Upper lobe of left lung (tissue), 6 donors: ENCODE results near the gene ANKRD40. TPM values are rescaled to one million over a fixed set of nuclear protein-coding genes. Genes with fewer than 3 reads are reported as not detected.
A peak's percentile ranks its signal among the peaks of the same experiment; 100 is the strongest.
"Not testable (repeated sequence)": the region's sequence is repeated elsewhere in the genome, so short reads cannot be mapped to it uniquely, and the experiment has no call there.

Source experiments
- ATAC-seq, 2 donors: fragments of 200-7000 bp; cut with Tn5 transposase; one replicate each; pipeline ENCODE4 v1.9.1; 2022; ENCODE audit warnings: mild to moderate bottlenecking in 2 of 2, moderate library complexity in 2 of 2; ENCODE audit not compliant: low FRiP score in 2 of 2
- DNase-seq, 2 donors: peaks; one replicate each; pipeline ENCODE4 v3.0.0-alpha.2; 2019 to 2020
- H3K27ac ChIP-seq, 4 donors: fragments of 200-600 bp; sonication (generic); one replicate each; pipeline ENCODE4 v1.5.1; 2016 to 2019
- H3K27me3 ChIP-seq, 4 donors: fragments of 200-600 bp; sonication (generic); one replicate each; pipeline ENCODE4 v1.5.1; 2017 to 2019
- H3K36me3 ChIP-seq, 4 donors: fragments of 200-600 bp; sonication (generic); one replicate each; pipeline ENCODE4 v1.5.1; 2016 to 2019
- H3K4me1 ChIP-seq, 4 donors: fragments of 200-600 bp; sonication (generic); one replicate each; pipeline ENCODE4 v1.5.1; 2018 to 2019
- H3K4me3 ChIP-seq, 4 donors: fragments of 200-600 bp; sonication (generic); one replicate each; pipeline ENCODE4 v1.5.1; 2017 to 2019; ENCODE audit warnings: mild to moderate bottlenecking in 2 of 4, moderate library complexity in 1 of 4
- H3K9me3 ChIP-seq, 4 donors: fragments of 200-600 bp; sonication (generic); one replicate each; pipeline ENCODE4 v1.5.1; 2018 to 2019
- CTCF ChIP-seq, 6 experiments: fragments of 450-650 bp in 4 of 6; fragments of 200-600 bp in 2 of 6; sonication (generic) in 2 of 6; IDR thresholded peaks; one replicate each; pipeline ENCODE4 v1.5.1; 2016 to 2019; ENCODE audit warnings: antibody characterized with exemption in 6 of 6
- EP300 ChIP-seq, 4 donors: sonication (generic); formaldehyde crosslinking; IDR thresholded peaks; one replicate each; pipeline ENCODE4 v1.5.1; 2017; ENCODE audit warnings: antibody characterized with exemption in 4 of 4, control low read depth in 2 of 4
- POLR2A ChIP-seq, 4 donors: fragments of 450-650 bp; IDR thresholded peaks; one replicate each; pipeline ENCODE4 v1.5.1; 2016 to 2017; ENCODE audit warnings: antibody characterized with exemption in 4 of 4, mild to moderate bottlenecking in 2 of 4
- POLR2AphosphoS5 ChIP-seq, 2 donors: sonication (generic); formaldehyde crosslinking; IDR thresholded peaks; one replicate each; pipeline ENCODE4 v1.5.1; 2017; ENCODE audit warnings: antibody characterized with exemption in 2 of 2
- WGBS, 2 donors: methylation state at CpG; one replicate each; pipeline ENCODE4 v1.1.5; 2017 to 2018; 5-methylcytosine and 5-hydroxymethylcytosine counted together
- total RNA-seq, 6 donors: library from RNA; depleted of rRNA in 4 of 6; stranded (reverse); fragments of >200 nt in 4 of 6; gene quantifications; one replicate each; pipeline versions ENCODE4 v1.1.0 to v1.2.1, GENCODE V29; 2016 to 2021
- donor health status: DM: no; HTN: no; CAD: no; lungs with moderate emphysema.
- donor health status: DM: no; HTN: yes; CAD: no; lungs with severe emphysema.

The ANKRD40 gene
- total RNA-seq, 6 donors from 2014 or later, result 27.9 to 52.9 (median 43.7) TPM

GRCh38 chr17:50683434-50684287 is 24.1 kb downstream of the ANKRD40 start:
- DNase-seq, result no peak
- Histone ChIP-seq H3K27ac (no peak overlapping the region), H3K4me1 (peaks cover 6 to 27% (median 12%) of the 10 kb centered on the region in 4 donors), H3K27me3 (no peaks in the 10 kb centered on the region), H3K4me3 (no peak overlapping the region), H3K36me3 (no peaks in the 10 kb centered on the region), H3K9me3 (no peaks in the 10 kb centered on the region)
- ATAC-seq, result no peak
- TF ChIP-seq POLR2A (IDR thresholded peaks at IDR 0.05) (no peak), CTCF (IDR thresholded peaks at IDR 0.05) (no peak), POLR2AphosphoS5 (IDR thresholded peaks at IDR 0.05) (no peak), EP300 (IDR thresholded peaks at IDR 0.05) (no peak)
- WGBS, 2 donors, result 92 to 94% methylated on average over 22 to 28 of the region's 28 CpGs

- peaks cover 6 to 27% (median 12%) of the 10 kb centered on the region in 4 donors for H3K4me1 ChIP-seq
- 92 to 94% methylated on average over 3 of the region's 3 CpGs for WGBS, 2 donors
- no peaks in the 10 kb centered on the region for H3K9me3 ChIP-seq
- H3K4me3 ChIP-seq, result no peak overlapping the region
- H3K27ac ChIP-seq, result no peak overlapping the region
- no peak for ATAC-seq
- no peaks in the 10 kb centered on the region for H3K36me3 ChIP-seq
- no peak for TF ChIP-seq POLR2A (IDR thresholded peaks at IDR 0.05)
- TF ChIP-seq CTCF (IDR thresholded peaks at IDR 0.05), result no peak
- no peak for TF ChIP-seq EP300 (IDR thresholded peaks at IDR 0.05)
- TF ChIP-seq POLR2AphosphoS5 (IDR thresholded peaks at IDR 0.05), result no peak
- no peak for DNase-seq
- no peaks in the 10 kb centered on the region for H3K27me3 ChIP-seq
Observed at GRCh38 chr17:50682938-50683337, 24.8 kb downstream of the ANKRD40 start.

GRCh38 chr17:50682441-50682840 is 25.3 kb downstream of the ANKRD40 start:
- Histone ChIP-seq H3K27me3 (no peaks in the 10 kb centered on the region), H3K4me1 (peaks cover 6 to 27% (median 12%) of the 10 kb centered on the region in 4 donors), H3K36me3 (no peaks in the 10 kb centered on the region), H3K9me3 (no peaks in the 10 kb centered on the region), H3K27ac (no peak overlapping the region), H3K4me3 (no peak overlapping the region)
- ATAC-seq, result no peak
- DNase-seq, result no peak
- no peak for TF ChIP-seq POLR2AphosphoS5 (IDR thresholded peaks at IDR 0.05)
- TF ChIP-seq POLR2A (IDR thresholded peaks at IDR 0.05), result no peak
- no peak for TF ChIP-seq EP300 (IDR thresholded peaks at IDR 0.05)
- TF ChIP-seq CTCF (IDR thresholded peaks at IDR 0.05), result no peak
- 83 to 94% methylated on average over 3 of the region's 3 CpGs for WGBS, 2 donors

- peaks cover 6 to 18% (median 8%) of the 10 kb centered on the region in 4 donors for H3K4me1 ChIP-seq
- TF ChIP-seq CTCF (IDR thresholded peaks at IDR 0.05), result peak; percentile 24 to 72 (median 53)
- no peak for TF ChIP-seq POLR2A (IDR thresholded peaks at IDR 0.05)
- TF ChIP-seq EP300 (IDR thresholded peaks at IDR 0.05), result no peak
- H3K4me3 ChIP-seq, result no peak overlapping the region
- 56 to 59% methylated on average over 27 of the region's 27 CpGs for WGBS, 2 donors
- DNase-seq (peak in 1 of 2 donors; percentile 55), ATAC-seq (peak; percentile 16 to 72)
- H3K9me3 ChIP-seq, result no peaks in the 10 kb centered on the region
- peak overlapping the region in 1 of 4 donors; percentile 35 for H3K27ac ChIP-seq
- H3K27me3 ChIP-seq, result no peaks in the 10 kb centered on the region
- no peaks in the 10 kb centered on the region for H3K36me3 ChIP-seq
Observed at GRCh38 chr17:50681263-50682200, 26.2 kb downstream of the ANKRD40 start.

- not testable (repeated sequence) for DNase-seq, H3K9me3 ChIP-seq, H3K36me3 ChIP-seq, H3K27me3 ChIP-seq, H3K27ac ChIP-seq, H3K4me3 ChIP-seq
- ATAC-seq, result peak in 1 of 2 donors; percentile 4
- 69 to 71% methylated on average over 11 to 12 of the region's 12 CpGs for WGBS, 2 donors
- H3K4me1 ChIP-seq, result peaks cover 3 to 10% (median 5%) of the 10 kb centered on the region in 4 donors
Observed at GRCh38 chr17:50680543-50681262, 27.0 kb downstream of the ANKRD40 start.
